Measurements from ENCODE around the gene PCBP3.

PCBP3 gene

DNA sequence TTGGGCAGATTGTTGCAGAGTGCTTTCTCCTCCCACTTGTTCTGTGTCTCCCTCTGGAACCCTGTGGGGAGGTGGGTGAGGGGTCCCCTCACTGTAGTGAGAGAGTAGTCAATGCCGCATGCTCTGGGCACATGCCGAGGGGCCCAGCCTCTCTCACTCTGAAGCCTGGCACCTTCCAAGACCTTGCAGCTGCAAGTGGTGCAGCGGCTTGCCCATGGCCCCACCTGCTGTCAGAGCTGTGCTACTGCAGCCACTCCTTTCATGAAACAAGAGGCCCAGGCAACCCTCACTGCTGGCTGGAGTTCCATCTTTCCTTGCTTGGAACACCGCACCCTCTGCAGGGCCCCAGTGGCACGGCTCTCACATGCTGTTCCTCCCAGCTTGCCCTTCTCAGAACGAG, 279.6 kb downstream of the PCBP3 start:
- intact Hi-C loops (cut with DNase I), result loop anchor here (2.0 kb wide), 2 partner anchors 42 to 368 kb away; no protein-coding TSS in a partner anchor
- DNase-seq, result peak; percentile 70 to 98 (median 82)

DNA sequence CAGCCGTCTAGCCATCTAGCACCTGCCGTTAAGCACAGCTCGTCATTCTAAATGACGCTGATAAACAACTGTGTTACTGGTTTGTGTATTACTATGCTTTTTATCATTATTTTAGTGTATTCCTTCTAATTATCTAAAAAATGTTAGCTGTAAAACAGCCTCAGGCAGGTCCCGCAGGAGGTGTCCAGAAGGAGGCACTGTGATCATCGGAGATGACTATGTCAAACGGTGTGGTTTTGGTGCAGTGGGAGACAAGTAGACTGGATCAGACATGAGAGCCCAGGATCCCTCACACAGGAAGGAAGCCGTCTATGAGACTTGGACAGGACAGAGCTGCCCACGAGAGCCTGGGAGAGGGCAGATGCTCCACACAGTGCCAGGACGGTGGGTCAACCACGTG, 282.8 kb downstream of the PCBP3 start:
- intact Hi-C loops (cut with DNase I), result no loop called here
- DNase-seq, result peak in 3 of 10 donors; percentile 20 to 55 (median 25)

DNA sequence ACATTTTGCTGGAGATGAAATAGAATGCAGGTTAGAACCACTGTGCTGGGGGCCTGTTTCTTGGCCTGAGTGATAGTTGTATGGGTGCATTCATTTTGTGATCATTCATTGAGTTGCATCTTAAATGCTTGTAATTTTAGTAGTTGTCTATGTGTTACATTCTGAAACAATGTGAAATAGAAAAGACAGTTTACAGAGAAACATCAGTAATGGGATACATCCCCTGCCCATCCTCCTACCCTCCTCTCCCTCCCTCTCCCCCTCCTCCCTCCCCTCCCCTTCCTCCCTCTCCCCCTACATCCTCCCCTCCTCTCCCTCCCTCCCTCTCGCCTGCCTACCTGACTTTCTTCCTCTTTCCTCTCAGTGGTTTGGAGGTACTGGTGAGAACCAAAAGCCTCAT, 283.5 kb downstream of the PCBP3 start:
- intact Hi-C loops (cut with DNase I), result no loop called here
- DNase-seq, result peak in 1 of 10 donors; percentile 1

DNA sequence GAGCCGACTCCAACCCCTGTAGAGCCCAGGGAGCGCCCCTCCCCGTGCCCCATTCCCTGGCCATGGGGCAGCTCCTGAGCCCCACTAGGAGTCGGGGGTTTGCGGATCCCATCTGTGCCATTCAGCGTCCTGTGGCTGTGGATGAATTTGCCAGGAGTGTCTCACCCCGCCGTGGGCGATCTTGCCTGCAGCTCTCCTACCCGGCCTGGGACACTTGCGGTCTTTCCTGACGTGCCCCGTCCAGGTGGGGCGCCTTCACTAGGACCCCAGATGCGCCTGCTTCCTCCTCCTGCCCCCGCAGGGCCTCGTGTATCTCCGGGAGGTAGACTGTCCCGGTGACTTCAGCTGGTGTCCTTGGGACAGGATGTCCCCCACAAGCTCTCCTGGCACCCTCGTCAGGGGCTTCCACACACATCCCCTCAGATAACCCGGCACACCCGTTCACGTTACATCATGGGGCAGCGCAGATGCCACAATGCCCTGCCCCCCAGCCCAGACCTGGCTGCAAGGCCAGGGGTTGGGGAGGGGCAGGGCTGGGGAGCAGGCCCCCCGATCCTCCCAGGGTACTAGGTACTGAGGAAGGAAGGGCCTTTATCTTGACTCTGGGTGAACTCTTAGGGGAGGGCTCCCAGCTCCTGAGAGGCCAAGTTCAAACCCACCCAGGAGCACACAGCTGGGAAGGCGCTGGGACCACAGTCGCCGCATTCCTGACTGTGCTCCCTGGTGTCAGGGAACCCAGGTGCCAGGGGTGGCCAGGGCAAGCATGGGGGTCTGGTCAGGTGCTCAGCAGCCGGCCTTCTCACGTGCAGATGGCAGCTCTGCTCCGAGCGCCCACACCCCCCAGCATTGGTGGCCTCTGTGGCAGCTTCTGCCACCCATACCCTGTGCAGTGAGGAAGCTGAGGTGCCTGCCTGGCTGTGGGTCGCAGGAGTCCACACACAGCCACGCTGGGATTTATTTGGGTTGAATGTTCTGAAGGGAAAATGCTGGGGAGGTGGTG, 284.6 kb downstream of the PCBP3 start:
- intact Hi-C loops (cut with DNase I), result no loop called here

DNA sequence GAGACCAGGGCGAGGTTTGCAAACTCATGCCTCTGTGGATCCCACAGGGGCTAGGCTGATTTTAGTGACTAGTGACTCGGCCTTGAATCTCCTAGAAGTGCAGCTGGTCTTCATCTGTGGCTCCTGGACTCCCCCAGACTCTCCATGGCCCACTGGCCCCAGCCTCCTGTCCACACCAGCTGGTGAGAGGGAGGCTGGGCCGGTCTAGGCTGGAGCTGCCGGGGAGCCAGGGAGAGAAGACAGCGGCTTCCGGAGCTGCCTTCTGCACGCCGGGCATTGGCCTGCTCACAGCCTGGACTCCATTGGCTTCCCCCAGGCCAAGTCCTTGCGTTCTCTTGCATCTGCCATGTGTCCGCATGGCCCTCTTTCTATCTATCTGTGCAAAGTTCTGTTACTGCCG, 285.9 kb downstream of the PCBP3 start:
- DNase-seq, result peak in 2 of 10 donors; percentile 6 to 62
- intact Hi-C loops (cut with DNase I), result no loop called here

More for the DNA sequence above, 284.6 kb downstream of the PCBP3 start:
- peak in 3 of 10 donors; percentile 49 to 82 (median 75) for DNase-seq

DNA sequence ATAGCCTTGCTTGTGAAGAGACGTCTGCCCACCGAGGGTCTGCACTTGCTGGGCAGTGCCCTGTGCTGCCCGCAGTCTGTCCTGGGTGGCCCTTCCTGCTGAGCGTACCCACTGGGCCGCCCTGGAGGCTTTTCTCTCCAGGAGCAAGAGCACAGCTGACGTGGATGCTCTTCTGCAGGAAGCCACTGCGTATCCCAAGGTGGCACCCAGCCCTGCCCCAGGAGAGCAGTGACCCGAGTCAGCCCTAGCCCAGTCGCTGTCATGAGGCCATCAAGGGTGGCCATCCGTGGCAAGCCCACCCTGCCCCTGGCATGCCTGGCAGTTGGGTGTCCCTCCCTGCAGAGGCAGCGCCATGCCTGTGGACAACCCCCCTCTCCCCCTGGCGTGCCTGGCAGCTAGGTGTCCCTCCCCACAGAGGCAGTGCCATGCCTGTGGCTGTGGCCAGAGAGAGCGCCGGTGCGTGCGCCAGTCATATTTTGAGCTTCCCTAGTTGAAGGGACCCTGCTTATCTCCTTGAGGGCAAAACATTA, 286.8 kb downstream of the PCBP3 start:
- intact Hi-C loops (cut with DNase I), result no loop called here
- peak in 2 of 10 donors; percentile 46 to 75 for DNase-seq

DNA sequence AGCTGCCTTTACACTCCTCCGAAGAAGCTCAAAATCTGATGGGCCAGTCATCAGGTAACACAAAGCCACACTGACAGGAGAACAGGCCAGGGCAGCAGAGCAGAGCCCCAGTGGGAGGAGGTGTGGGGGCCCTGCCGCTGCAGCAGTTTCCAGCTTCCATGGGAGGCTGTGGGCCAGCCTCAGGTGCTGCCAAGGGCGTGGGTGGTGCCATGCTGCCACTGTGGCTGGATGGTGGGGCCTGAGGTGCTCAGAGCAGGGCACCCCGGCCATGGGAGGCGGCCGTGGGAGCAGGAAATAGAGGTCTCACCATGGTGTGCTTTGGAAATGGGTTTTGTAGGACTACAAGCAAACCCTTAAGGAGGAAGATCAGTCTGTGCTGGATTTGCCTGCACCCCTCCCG, 287.3 kb downstream of the PCBP3 start:
- DNase-seq, result peak in 2 of 10 donors; percentile 38 to 63
- intact Hi-C loops (cut with DNase I), result no loop called here

DNA sequence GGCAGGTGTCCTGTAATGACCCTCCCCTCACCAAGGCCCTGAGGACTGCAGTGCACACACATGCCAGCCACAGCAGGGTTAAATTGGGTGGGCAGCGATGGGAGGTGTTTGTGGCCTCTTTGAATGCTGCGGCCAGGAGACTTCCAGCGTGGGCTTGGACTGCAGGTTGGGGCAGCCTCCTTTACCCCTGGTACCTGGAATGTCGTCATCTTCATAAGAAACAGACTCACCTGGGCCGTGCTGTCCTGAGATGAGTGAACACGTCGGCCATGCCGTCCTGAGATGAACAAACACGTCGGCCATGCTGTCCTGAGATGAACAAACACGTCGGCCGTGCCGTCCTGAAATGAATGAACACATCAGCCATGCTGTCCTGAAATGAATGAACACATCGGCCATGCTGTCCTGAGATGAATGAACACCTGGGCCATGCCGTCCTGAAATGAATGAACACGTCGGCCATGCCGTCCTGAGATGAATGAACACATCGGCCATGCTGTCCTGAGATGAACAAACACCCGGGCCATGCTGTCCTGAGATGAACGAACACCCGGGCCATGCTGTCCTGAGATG, 288.0 kb downstream of the PCBP3 start:
- DNase-seq, result peak in 3 of 10 donors; percentile 30 to 52 (median 30)
- intact Hi-C loops (cut with DNase I), result no loop called here

DNA sequence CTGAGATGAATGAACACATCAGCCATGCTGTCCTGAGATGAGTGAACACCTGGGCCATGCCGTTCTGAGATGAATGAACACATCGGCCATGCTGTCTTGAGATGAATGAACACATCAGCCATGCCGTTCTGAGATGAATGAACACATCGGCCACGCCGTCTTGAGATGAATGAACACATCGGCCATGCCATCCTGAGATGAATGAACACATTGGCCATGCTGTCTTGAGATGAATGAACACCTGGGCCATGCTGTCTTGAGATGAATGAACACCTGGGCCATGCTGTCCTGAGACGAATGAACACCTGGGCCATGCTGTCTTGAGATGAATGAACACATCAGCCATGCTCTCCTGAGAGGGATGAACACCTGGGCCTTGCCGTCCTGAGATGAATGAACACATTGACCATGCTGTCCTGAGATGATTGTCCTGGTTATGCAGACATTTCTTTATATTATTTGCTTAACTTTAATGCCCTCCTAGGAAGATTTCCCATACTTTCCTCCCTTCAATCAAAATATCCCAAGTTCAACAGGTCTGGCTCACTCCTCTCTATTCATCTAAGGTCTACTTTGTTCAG, 289.5 kb downstream of the PCBP3 start:
- intact Hi-C loops (cut with DNase I), result no loop called here
- peak in 2 of 10 donors; percentile 2 to 32 for DNase-seq

DNA sequence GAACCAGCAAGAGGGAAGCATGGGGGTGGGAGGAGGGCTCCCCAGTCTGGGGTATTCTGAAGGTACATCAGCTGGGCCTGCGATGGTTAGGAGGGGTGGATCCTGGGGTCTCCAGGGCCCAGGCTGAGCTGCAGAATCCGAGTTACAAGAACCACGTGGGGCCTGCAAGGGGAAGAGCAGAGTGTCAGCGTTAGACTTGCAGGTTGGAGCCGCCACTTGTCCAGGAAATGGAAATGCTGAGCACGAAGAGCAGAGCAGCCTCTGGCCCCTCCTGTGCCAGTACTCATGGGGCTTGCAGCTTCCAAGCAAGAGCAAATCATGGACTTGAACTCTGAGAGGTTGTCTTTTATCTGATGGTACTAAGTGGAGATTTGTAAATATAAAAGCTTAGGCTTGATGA, 290.6 kb downstream of the PCBP3 start:
- intact Hi-C loops (cut with DNase I), result no loop called here
- DNase-seq, result peak in 1 of 10 donors; percentile 54

DNA sequence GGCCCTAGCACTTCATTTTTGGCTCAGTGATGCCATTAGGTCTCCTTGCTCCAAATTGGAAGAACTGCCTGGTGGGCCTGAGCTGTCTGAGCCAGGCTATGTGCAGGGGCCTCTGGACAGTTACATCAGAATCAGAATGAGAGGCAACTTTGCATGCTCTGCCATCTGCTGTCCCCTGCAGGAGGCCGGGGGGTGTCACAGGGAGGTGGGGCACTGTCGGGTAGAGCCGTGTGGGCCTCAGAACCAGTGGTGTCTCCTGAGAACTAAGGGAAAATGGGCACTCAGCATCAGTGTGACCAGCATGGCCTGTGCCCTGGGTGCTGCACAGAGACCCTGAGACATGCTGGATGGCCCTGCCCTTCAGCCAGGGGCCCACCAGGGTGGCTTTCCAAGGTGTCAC, 291.0 kb downstream of the PCBP3 start:
- intact Hi-C loops (cut with DNase I), result no loop called here

DNA sequence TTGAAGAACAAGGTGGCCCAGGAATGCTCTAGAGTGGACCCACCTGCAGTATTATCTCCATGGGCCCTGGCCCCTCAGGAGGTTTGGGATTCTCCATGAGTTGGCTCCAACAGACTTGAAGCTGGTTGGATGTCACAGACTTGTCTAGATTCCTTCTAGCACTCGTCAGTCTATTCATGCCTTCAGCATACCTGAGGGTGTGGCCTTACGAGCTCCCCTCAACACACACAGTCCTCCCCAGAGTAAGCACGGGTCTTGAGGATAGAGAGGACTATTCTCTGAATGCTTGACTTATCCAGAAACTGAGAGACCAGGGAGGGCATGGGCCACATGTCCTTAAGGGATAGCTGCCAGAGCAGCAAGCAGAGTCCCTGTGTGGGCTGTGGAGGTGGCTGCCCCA, 292.1 kb downstream of the PCBP3 start:
- DNase-seq, result peak in 2 of 10 donors; percentile 31 to 33
- intact Hi-C loops (cut with DNase I), result no loop called here

More for the DNA sequence above, 291.0 kb downstream of the PCBP3 start:
- peak in 3 of 10 donors; percentile 25 to 52 (median 39) for DNase-seq

DNA sequence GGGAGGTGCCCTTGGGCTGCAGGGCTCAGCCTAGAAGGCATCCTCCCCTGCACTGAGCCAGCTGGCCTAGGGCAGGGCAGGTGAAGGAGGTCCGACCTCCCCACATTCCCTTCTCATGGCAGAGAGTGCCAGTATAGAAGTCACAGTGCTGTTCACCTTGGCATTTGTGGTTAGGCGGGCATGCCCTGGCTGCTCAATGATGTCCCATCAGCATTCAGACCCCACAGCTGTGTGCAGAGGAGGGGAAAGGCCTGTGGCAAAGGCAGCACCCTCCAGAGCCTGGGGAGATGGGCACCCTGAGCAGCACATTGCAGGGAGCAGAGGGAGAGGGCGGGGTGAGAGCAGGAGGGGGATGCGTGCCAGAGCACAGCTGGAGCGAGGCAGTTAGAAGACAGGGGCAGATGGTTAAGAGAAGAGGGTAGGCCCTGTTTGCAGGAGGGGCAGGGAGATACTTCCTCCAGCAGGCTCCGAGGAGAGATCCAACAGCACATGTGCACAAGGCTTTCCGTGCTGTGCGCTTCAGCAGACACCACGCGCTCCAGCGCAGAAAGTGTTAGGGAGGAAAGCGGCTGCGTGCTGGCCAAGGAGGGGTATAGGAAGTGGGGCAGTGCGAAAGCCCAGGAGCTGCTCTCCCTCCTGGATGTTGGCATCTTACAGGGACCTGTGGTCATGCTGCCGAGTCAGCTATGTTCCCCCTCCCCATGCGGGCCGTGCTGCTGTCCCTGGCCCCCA, 294.4 kb downstream of the PCBP3 start:
- DNase-seq, result peak in 2 of 10 donors; percentile 51
- intact Hi-C loops (cut with DNase I), result no loop called here

DNA sequence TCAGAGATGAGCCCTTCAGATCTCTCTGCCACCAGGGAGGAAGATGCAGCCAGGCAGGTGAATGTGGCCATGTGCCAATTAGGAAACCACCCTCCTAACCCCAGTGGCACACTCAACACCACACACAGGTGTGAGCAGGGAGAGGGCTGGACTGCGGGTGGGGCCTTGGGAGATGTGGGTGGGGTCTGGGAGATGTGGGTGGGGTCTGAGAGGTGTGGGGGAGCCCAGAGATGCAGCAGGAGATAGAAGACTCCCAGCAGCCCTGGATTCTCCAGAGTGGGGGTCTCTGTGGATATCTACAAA, 294.9 kb downstream of the PCBP3 start:
- peak in 1 of 10 donors; percentile 59 for DNase-seq
- intact Hi-C loops (cut with DNase I), result no loop called here

DNA sequence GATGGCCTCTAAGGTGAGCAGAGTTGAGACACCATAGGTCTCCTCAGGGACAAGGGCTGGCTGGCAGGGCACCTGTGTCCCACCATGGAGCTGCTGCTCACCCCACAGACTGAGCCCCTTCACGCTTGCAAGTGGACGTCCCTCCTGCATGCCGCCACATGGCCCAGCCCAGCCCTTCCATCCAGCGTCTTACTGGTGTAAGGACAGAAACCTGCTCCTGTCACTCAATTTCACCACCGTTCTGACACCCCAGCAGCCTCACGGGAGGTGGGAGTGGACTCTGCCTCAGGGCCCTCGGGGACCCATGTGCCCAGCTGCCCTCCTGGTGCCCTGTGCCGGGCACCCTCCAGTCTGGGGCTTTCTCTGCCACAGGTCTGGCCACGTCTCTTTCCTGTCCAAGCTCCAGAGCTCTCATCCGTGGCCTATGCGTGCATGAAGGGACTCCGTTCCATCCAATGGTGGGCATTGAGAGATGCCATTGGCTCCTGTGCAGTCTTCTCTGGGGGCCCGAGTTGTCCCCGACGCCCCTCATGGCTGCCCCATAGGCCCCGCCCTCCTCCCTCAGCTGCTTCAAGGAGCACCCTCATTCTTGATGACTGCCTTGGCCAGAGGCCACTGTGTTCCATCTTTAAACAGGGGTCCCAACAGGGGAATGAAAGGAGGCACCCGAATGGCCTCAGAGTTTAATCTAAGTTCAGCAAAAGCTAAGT, 295.4 kb downstream of the PCBP3 start:
- peak in 2 of 10 donors; percentile 66 to 74 for DNase-seq
- intact Hi-C loops (cut with DNase I), result no loop called here

DNA sequence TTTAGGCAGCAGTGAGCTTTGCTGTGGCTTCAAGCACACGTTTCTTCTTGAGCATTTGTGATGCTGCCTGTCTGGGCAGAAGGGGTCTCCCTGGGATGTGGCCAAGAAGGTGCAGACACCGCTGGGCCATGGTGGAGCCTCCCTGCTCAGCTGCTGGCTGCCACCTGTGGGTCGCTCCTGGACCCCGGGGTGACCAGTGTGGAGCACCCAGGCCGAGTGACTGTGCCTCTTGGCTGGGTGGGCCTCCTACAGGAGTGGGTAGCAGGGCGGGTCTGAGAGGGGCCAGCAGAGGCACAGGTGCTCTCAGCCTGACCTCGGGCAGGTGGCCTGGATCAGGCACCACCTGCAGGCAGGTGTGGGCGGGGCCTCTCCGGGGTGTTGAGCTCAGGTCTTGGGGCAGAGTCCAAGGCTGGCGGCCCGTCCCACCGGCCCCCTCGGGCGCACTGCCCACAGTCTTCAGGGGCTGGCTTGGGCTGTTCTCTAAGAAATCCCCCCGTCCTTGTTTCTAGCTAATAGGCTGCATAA, 296.1 kb downstream of the PCBP3 start:
- DNase-seq, result peak in 1 of 10 donors; percentile 66
- intact Hi-C loops (cut with DNase I), result no loop called here

DNA sequence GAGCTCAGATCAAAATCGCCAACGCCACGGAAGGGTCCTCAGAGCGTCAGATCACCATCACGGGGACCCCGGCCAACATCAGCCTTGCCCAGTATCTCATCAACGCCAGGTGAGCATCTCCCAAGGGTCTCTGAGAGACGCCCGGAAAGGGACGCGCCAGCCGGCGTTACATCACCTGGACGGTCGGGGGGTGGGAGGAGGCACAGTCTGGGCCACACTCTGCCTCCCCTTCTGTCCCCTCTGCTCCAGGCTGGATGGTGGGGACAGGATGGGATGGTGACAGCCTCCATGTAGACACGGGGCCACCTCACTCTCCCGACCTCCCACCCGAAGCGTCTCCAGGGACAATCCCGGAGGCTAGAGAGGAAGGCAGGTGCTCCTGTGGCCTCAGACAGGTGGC, 296.6 kb downstream of the PCBP3 start:
- peak in 1 of 10 donors; percentile 77 for DNase-seq
- intact Hi-C loops (cut with DNase I), result no loop called here

DNA sequence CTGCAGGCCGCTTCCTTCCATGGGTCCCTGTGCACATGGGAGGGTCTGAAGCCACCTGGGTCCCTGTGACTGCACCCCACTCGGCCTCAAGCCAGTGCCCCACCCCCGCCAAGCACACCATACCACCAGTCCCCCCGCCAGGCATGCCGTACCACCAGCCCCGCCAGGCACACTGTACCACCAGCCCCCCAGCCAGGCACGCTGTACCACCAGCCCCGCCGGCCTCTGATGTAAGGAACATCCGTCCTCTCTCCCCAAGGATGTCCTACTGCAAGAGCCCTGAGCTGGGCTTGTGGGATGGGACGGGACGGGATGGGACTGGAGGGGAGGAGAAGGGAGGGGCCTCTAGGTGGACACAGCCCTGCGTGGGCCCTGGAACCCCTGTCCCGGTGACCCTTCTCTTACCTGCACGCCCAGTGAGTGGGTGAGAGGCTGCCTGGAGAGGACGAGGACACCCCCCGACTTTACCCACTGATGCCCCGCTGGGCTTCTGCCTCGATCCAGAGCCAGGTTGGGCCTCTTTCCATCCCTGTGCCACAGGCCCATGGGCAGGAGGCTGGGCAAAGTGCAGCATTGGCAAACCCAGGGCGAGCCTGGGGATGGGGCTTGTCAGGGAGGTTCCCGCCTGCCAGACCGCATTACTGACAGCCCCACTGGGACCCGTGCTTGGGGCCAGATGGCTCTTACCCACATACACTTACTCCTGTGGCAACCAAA, 297.3 kb downstream of the PCBP3 start:
- peak in 1 of 10 donors; percentile 71 for DNase-seq
- intact Hi-C loops (cut with DNase I), result no loop called here

DNA sequence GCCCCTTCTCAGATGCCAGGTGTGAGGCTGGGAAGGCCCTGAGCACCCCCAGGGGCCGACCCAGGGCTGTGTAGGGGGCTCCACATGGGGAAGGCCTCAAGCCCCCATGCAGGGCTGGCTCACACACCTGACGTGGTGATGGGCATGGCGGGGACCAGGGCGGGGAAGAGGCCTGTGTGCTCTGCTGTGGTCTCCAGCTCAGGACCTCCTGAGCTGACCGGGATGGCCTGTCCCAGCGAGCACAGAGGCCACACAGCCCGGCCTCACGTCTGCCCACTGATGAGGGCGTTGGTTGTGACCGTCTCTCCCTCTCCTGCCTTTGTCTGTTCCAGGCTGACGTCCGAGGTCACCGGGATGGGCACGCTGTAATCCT, 297.8 kb downstream of the PCBP3 start:
- intact Hi-C loops (cut with DNase I), result no loop called here
- peak in 1 of 10 donors; percentile 3 for DNase-seq

Data from posterior cingulate gyrus (tissue), 11 donors.